SHP77 (cell line): ENCODE results near the gene RAET1E.
A peak's percentile ranks its signal among the peaks of the same experiment; 100 is the strongest.
"Not testable (repeated sequence)": the region's sequence is repeated elsewhere in the genome, so short reads cannot be mapped to it uniquely, and the experiment has no call there.

Experiments used
- DNase-seq, 2 experiments: peaks; one replicate each; lab custom pipeline; 2025; lab: John Stamatoyannopoulos, UW

The RAET1E gene

DNA sequence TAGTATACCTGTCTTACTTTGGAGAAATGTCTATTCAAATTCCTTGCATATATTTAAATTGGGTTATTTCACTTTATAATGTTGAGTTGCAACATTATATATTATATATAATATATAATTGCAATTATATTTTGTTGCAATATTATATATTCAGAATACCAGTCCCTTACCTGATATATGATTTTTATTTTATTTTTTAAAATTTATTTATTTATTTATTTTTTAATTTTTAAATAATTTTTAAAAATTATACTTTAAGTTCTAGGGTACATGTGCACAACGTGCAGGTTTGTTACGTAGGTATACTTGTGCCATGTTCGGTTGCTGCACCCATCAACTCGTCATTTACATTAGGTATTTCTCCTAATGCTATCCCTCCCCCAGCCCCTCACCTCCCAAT is 29.1 kb upstream of the RAET1E start:
- not testable (repeated sequence) for DNase-seq

DNA sequence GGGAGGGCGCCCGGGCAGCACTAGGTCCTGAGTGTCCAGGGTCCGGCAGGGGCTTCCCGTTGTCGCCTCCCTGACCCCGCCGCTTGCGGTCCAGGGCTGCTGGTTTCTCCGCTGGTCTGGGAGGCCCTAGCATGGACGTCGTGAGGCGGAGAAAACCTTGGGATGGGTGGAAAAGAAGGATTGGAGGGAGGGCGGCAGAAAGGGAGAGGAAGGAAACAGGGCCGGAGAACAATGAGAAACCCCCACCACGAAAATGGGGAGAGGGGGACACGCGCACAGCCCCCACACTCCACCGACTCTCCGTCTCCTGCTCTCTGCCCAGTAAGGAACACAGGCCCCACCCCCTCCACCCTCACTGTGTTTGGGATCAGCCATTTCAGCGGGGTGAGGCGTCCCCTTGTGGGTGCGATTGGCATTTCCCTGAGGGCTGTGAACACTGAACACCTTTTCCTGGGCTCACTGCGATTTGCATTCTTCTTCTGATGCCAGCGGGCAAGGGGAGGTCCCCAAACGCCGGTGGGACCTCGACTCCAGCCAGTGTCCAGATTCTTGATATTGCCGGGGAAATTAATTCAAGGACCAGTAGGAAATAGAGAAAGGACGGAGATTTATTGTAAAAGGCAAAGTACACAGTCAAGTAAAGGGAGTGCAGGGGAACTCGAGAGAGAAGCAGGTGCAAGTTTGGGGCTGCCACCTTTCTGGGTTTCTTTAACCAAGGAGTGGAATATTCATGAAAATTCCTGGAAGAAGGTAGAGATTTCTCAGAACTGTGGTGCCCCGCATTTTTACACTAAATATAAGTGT is 28.3 kb upstream of the RAET1E start:
- peak; percentile 74 for DNase-seq

DNA sequence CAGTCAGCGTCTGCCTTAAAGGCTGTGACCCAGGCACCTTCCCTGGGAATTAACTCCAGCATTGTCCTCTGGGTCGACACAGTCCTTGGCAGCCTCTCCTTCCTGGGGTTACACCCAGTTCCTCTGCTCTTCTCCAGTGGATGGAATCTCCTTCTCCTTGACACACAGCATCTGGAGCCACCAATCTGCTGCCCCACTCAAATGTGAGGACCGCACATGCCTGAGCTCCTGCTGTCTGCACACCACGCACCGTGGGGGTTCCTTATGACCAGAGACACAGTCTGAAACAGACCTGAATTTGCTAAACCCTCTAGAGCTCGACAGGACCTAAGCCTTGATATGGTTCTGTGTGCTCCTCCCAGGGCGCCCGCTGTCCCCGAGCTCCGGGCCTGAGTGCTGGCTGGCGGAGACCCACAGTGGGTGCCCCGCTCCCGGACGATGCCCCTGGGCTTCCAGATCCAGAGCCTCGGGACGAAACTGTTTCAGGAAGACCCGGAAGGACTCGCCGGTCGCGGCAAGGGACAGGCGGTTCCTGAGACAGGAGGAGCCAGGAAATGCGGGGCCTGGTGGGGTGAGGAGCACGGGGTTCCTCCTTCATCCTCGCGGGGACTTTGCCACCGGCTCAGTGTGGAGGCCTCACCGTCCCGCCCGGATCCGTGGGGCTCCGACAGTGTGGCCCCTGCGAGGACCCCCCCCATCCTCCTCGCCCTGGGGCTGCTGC is 27.5 kb upstream of the RAET1E start:
- no peak for DNase-seq

DNA sequence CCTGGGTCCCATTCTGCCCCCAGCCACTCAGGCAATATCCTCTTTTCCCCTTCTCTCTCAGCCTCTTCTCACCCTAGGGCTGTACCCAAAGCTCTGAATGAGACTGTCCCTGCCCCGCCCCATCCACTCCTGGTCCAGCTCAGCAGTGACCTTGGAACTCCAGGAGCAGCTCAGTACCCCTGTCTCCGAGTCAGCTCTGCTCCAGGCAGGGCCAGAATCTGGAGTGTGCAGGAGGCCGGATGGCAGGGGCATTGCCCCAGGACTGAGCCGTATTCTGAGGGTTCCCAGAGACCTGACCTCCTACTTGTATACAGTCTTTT is 27.0 kb upstream of the RAET1E start:
- DNase-seq = no peak

DNA sequence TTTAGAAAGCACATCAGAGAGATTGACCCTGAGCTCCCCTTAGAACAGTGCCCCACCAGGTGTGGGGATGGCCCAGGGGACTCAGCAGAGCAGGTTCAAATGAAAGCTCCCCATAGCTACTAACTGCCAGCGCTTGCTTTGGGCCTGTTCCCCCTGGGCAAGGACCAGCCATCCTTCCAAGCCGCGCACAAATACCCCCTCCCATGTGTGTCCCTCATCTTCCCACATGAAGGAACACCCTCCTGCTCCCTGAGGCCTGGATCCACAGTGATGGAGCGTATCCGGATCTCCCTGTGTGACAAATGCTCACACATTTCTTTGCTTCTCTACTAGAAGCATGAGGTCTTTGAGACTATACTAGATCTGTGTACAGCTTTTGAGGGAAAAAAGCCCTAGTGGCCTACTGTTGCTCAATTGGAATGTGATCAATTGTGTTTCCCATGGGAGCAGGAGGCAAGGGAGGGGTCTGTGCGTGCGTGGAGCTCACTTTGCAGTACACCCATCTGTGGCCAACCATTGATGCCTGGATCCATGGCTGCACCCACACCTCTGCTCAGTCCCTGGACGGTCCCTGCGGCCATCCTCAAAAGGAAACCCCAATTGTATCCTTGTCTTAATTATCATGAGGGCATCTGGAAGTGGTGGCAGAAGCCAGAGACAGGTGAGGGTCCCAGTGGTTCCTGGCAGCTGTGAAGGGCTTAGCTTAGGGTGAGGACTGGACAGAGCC is 26.5 kb upstream of the RAET1E start:
- DNase-seq = no peak

DNA sequence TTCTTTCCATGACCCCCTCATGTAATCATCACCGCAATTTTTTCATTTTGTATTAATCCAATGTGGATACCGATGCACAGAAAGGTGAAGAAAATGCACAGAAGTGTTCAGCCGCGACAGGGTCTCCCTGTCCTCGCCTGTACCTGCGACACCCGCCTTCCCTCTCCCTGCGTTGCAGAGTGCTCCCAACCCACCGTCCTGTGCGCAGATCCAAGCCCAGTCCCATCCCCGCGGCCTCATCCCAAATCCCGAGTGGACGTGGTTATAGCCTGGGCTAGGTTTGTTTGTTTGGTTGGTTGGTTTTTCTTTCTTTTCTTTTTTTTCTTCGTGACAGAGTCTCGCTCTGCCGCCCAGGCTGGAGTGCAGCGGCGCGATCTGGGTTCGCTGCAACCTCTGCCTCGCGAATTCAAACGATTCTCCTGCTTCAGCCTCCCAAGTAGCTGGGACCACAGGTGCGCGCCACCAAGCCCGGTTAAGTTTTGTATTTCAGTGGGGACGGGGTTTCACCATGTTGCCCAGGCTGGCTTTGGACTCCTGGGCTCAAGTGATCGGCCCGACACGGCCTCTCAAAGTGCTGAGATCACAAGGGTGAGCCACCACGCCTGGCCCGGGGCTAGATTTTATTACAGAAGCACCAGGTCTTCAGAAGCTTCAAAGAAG is 25.5 kb upstream of the RAET1E start:
- DNase-seq = no peak

DNA sequence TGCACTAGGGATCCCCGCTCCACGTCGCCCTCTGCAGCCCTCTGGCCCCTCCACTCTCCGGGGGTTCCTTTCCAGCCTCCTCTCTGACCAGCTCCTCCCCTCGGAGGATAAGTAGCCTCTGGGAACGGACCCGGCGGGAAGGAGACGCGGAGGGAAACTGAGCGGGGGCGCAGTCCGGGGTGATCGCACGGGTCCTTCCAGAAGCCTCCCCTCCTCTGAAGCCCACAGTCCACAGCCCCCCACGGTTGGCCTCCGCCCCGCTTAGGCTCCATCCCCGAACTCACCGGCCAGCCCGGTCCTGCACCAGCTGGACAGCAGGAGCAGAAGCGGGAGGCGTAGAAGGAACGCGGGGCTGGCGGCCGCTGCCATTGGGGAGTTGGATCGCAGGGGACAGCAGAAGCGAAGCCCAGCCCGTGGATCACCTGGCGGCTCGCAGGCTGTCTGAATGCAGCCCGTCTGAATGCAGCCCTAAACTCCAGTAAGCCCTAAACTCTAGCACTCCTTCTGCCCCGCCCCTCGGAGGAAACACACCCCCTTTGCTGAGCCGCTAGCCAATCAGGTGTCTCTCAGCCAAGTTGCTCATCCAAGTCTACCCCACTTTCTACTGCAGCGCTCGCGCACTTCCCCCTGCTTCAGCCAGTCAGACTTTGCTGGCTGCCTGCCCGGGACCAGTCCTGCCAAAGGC is 24.9 kb upstream of the RAET1E start, which contains the start of gene RAET1G:
TSS of gene RAET1G (minus strand) at position 480 of the 685 bp plus-strand sequence. CDS start at position 369, 111 bp downstream.
- DNase-seq = peak; percentile 52 to 59

DNA sequence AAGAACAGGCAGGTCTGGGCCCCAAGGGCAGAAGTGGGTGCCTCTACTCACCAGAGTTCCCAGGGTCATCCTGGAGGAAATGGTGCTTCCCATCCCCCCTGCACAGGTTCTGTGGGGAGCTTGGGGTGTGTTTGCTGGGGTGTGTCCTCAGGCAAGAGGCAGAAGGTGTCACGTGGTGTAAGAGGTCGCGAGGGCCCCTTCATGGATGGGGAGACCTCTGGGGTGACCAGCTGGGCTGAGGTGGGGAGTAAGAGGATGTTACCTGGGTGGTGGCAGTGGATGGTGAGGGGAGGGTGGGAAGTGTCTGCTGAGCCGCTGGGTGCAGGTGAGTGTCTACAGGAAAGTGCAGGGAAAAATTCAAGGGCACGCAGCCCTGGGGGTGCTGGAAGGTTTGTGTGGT is 24.2 kb upstream of the RAET1E start:
- not testable (repeated sequence) for DNase-seq

DNA sequence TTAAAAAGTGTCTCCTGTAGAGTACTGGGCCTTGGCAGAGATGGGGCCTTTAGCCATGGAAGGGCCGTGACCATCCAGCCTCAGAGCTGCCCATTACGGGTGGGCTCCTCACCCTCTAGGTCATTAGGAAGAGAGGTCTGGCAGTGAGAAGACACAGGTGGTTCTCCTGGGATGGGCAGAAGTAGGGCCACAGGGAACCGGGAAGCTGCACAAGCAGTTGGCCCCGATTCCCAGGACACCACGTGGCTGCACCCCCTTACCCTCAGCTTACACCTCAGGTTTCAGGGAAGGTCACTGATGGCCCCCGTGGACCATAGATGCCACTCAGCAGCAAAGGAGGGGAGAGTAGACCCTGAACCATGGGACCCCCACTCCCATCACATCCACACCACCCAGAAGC is 23.4 kb upstream of the RAET1E start:
- no peak for DNase-seq

DNA sequence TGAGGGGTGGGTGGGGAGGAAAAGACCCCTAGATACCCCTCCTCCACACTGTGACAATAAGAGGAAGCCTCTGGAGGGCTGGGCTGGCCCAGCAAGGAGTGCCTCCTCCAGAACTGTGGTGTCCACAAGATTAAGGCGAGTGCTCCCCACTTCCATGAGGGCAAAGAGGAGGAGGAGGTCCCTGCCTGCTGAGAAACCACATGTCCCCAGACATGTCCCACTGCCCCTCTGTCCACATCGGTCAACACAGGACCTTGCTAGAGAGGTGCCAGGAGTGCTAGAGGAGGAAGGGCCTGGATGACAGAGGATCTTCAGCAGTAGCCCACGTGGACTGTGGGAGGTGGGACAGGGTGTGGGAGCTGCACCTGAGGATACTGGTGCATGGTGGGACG is 21.9 kb upstream of the RAET1E start:
- no peak for DNase-seq

DNA sequence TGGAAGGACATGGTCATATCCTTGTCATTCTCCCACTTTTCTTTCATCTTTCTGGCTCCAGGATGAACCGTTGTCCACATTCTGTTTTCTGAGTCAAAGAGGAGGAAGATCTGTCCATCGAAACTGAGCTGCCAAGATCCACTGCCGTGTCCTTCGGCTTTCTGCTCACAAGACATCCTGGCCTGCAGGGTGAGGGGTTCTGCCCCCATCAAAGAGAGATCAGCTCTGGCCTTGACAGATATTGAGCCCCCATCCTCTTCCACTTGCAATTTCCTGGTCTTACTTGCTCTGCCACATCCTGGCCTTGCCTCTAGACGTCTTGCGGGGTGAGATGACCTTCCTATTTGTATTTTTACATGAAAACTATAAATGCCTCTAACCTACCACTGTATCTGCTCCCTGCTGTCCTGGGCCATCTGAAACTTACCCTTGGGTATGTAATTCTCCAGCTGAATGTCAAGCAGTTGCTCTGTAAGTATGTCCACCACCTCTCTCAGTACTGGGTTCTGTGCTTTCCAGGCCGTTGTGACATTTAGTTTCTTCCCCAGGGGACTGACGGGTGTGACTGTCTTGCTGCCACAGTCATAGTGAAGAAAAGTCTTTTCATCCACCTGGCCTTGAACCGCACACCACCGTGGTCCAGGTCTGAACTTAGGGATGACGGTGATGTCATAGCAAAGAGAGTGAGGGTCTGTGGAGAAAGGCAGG is 21.4 kb upstream of the RAET1E start:
- not testable (repeated sequence) for DNase-seq

DNA sequence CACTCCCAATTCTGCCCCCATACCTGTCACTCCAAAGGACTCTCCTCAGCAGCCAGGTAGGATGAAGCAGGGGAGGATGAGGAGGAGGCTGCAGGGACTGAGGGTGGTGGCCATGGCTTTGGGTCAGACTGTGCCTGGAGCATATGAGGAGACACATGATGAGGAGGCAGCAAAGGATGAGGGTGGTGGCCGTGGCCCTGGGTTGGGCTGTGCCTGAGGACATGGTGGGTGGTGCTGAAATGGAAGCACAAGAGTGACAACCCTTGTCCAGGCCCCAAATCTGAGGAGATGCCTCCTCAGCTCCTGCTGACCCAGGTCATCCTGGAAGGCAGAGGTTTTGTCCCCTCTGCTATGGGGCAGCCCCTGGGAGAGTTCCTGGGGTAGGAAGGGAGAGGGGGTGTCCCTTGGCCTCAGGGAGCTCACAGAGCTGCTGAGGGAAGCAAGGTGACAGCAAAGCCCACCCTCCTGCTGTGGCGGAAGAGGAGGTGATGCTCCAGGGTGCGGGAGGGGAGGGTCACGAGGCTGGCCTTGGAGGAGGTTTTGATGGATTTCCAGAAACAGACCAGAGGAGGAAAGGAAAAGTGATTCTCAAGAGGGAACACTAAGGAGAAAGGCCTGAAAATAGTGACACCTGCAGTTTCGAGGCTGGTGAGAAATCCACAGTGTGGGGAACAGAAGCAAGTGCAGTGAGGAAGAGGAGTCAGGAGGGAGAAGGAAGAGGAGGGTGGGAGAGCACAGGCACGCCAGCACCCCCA is 20.4 kb upstream of the RAET1E start:
- no peak for DNase-seq

DNA sequence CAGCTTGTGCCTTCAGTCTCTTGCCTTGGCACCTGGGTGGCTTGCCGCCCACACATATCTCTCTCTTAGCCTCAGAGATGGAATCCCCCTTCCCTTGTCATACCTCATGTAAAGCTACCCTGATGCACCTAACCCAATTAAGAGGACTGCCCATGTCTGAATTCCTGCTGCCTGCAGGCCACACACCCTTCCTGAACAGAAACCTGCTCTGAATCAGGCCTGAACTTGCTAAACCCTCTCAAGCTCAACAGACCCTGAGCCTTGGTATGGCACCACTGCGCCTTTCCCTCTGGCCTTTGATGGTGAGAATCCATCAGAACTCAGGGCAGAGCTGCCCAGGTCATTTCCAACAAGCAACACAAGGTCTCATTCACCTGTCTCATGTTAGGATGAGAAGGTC is 19.8 kb upstream of the RAET1E start:
- no peak for DNase-seq

DNA sequence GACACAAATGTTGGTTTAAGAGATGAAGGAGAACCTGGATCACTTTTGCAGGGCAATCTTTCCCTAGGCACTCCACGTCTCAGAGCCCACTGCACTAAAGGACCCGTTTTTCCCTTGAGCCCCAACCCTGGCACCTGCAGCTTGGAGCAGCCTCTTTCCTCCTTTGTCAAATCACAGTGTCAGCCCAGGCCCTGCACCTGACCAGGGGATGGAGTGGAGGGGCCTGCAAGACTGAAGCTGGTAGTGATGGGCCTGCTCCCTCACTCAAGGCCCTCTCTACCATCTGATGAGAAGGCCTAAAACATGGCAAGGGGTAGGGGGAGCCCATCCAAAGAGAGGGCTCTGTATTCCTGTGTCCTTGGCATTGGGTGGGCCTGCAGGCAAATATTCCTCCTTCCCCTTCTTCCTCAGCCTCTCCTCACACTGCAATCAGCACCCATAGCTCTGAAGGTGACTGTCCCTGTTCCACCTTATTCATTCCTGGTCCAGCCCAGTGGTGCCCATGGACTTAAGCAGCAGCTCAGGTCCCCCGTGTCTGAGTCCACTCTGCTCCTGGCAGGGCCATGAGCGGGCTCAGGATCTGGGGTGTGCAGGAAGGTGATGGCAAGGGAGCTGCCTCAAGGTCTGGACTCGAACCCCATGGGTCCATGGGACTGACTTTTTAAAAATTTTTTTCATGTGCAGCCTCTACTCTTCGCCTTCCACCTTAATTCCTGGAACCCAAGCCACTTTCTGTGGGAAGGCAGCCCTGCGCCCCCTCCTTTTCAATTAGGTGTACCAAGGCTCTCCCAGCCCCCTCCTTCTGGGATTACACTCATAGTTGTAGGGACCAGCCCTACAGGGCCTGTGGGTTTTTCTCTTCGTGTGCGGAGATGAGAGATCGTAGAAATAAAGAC is 18.3 kb upstream of the RAET1E start:
- no peak for DNase-seq

DNA sequence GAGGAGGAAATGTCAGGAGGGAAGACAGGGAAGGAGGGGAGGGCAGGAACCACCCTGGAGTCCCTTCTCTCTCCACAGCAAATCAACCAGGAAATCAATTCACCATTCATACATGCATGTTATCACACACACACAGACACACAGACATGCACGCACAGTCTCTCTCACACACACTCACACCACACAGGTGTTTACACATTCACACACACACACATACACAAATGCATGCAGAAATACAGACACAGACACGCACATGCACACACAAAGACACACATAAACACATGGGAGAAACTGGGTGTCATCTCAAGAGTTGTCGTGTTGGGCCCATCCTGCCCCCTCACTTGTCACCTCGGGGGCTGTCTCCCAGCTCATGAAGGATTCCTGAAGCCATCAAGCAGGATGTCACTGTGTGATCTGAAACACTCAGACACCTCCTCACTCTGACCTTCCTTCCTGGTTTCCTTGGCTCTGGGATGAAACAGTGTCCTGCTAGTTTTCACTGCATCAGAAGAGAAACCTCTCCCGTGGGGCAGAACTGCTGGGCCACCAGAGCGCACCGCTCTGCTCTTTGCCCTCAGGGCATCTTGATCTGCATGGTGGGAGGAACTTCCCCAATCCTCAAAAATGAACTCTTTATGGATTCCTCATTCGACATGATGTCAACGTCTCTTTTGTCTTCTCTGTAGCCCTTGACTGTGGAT is 15.8 kb upstream of the RAET1E start:
- no peak for DNase-seq

DNA sequence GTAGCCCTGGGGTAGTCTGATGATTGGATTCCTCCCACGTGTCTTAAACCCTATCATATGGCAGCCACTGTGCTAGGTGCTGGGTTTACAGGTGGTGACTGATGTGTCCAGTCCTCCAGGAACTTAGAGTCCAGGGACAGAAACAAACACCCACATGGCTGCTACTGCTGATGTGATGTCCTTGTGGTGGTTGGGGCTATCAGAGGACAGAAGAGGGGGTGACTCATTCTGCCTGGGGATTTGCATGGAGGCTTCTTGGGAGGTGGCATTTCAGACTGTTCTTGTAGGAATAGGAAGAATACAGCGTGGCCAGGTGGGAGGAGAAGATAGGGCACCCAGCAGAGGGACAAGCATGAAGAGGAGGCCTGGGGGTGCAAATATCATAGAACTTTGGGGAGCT is 15.2 kb upstream of the RAET1E start:
- DNase-seq = no peak

DNA sequence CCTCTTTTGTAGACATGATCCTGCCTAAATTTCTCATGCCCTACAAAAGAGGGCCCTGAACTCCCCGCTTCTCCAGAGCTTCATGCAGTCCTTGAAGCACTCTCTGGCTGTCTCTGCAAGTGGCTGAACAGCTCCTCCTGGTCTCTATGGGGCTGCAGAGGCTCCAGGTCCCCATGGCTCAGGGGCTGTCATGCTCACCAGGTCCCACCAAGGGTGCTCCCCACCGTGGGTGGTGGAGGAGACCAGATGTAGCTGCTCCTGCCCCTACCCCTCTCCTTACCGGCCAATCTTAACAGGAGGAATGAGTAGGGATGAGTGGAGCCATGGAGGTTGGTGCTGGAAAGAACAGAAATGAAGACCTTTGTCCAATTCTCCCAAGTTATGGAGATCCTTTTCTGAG is 14.8 kb upstream of the RAET1E start:
- DNase-seq = not testable (repeated sequence)

DNA sequence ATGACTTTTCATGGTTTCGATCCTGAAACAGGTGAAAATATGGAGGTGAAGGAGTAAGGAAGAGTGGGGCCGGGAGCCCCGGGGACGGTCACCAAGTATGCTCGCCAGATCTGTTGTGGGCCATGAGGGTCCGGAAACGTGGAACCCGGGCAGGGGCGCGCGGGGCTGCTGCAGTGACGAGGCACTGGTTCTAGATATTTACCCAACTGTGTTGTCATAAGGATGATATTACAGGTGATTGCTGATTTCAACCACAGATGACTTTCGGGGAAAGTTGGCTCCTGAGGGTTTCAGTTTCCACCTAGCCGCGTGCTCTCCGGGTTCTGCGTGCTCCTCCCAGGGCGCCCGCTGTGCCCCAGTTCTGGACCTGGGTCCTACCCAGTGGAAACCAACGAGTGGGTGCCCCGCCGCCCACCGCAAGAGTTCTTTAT is 12.8 kb upstream of the RAET1E start:
- no peak for DNase-seq
